SH-SY5Y (cell line): ENCODE data around the gene HERC2.

Source experiments
- GATA2 ChIP-seq: IDR thresholded peaks from 2 replicates; pipeline ENCODE4 v1.6.1; 2011; ENCODE audit warnings: mild to moderate bottlenecking, low read depth, low read length
- GATA3 ChIP-seq: IDR thresholded peaks from 2 replicates; pipeline ENCODE4 v1.6.1; 2011; ENCODE audit warnings: low read depth, mild to moderate bottlenecking, low read length, moderate library complexity

Gene HERC2

DNA sequence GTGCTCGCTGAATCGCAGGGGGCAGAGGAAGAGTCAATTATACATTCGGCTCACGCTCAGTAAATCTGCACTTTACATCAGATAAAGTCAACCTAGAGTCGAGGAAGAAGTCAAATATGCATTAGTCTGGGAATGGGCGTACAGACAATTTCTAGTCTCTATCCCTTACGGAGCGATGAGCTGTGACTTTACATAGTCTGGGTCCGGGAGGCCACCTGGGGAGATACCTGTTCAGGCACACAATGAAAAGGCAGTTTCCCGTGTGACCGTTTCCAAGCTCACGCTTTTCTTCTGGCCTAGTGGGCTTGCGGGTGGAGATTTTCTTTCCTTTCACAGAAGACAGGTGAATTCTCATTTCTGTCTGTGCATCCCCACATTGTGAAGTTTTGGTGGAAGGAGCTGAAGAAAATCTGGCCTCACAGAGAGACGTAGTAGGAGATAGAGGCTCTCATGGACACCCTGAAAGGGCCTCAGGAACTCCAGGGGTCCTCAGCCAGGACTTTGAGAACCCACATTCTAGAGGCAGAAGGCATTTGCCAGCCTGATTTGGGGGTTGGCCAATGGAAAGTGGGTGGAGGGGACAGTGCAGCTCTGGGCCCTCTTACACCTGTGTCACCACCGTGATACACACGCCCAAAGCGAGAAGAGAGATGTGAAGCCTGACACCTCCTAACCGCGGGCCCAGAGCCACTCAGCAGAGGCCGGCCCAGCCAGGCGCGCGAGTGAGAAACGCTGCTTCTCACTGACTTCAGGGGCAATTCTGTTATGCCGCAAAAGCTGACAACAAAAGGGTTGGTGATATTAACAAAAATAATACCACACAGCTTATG lies 212.1 kb downstream of the HERC2 start:
- TF ChIP-seq GATA3 (no peak), GATA2 (no peak)

DNA sequence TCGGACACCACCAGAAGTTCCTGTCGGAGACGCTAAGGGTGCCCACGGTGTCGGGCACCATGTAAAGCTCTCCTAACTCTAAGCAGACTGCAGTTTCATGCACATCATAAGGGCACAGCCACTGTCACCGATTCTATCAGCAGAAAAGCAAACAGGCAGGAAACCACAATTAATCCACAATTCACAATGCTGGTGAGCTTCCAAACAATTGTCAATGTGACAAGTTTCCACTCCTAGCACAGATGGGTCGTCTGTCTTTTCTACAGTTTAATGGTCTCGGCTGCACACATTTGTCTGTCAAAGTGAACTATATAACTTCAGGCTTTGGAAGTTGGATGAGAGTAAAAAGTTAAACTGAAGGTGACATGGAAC lies 214.1 kb downstream of the HERC2 start:
- no peak for TF ChIP-seq GATA3
- no peak for TF ChIP-seq GATA2

DNA sequence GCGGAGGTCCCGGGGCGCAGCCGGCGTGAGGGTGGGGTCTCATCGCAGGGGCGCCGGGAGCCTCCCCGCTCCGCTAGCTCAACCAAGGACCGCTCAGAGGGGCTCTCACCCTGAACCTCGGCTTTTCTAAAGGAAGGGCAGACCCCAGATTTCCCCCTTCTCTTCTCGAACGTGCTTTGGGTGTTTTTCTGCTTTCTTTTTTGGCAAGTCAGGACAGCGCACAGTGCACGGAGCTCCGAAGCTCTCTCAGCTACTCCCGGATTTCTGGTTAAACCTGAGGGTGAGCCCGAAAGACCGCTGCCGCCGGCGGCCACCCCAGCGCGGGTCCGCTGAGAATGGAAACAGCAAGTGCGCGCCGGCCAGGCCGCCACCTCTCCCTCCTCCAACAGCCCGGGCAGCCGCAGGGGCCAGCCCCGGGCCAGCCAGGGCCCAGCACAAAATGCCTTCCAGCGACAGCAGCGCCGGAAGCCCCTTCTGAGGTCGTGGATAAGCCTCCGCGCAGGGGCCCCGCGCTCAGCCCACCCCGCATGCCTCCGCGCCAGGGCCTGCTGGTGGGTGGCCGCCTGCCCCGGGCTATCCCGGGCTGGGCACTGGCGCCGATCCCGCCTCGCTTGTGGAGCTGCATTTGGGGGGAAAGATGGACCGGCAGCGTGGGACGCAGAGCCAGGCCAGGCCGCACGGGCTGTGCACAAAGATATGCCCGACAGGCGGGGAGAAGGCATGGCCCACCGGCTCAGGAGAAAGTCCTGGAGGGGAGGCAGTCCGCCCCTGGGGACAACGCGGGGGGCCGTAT lies 214.7 kb downstream of the HERC2 start:
- TF ChIP-seq GATA3 (no peak), GATA2 (no peak)

DNA sequence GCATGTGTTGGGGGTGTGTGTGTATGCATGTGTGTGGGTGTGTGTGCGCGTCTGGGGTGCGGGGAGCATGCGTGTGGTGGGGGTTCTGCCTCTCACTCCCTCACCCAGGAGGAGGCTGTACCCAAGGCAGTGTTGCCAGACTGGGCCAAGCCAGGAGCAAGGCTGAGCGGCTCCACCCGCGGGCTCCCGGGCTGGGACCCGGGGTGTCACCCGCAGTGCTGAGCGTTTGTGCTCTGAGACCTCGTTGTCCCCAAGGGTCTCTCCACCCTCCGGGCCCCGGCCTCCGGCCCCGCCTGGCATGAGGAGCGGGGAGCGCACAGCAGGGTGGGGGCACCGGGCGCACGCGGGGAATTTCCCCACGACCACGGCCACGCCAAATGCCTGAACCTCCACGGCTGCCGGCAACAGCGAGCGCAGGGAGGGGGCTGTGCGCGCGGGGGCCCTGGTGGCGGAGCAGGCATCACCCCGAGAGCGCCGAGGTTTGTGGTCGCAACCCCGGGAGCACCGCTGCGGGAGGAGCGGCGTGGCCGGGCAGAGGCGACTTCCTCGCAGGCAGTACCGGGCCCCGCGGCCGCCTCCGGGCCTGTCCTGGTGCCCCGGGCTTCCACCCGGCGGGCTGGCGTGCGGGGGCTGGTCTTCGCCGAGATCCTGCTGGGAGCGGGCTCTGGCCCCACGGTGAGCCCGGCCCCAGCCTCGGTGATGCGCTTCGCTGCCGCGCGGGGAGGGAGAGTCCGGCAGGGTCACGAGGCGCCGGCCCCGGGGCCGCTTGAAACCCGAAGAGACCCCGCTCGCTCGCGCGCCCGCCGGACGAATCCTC lies 215.5 kb downstream of the HERC2 start:
- TF ChIP-seq GATA2 (no peak), GATA3 (no peak)

DNA sequence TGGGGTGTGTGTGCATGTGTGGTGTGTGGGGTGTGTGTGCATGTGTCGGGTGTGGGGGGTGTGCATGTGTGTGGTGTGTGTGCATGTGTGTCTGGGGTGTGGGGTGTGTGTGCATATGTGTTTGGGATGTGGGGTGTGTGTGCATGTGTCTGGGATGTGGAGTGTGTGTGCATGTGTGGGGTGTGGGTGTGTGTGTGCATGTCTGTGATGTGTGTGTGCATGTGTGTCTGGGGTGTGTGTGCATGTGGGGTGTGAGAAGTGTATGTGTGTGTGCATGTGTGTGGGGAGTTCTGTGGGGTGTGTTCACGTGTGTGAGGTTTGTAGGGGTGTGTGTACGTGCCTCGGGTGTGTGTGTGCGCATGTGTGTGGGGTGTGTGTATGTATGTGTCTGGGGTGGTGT lies 216.2 kb downstream of the HERC2 start:
- no peak for TF ChIP-seq GATA2
- no peak for TF ChIP-seq GATA3

DNA sequence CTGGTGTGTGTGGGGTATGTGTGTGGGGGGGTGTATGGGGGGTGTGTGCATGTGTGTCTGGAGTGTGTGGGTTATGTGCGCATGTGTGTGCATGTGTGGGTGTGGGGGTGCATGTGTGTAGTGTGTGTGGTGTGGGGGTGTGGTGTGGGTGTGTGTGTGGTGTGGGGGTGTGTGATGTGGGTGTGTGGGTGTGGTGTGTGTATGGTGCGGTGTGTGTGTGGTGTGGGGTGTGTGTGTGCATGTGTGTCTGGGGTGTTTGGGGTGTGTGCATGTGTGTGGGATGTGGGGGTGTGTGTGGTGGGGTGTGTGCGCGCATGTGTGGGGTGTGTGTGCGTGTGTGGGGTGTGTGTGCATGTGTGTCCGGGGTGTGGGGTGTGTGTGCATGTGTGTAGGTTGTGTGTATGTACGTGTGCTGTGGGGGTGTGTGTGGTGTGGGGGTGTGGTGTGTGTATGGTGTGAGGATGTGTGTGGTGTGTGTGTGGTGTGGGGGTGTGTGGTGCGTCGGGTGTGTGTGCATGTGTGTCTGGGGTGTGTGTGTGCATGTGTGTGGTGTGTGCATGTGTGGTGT lies 216.7 kb downstream of the HERC2 start:
- no peak for TF ChIP-seq GATA3
- no peak for TF ChIP-seq GATA2

DNA sequence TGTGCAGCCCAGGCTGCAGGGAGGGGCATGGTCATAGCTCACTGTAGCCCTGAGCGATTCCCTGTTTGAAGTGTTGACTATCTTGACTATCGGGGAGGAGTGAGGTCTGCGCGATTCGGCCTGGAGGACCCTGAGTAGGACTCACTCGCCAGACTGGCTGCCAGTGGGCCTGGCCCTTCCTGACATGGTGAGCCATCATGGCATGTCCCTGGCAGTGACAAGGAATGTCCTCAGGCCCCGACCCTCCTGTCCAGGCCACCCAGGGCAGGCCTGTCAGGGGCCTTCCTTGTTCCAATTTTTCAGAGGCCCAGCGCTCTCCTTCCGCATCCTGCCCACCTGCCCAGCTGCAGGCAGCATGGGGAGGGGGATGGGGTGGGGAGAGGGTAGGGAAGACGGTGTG lies 217.7 kb downstream of the HERC2 start:
- TF ChIP-seq GATA2 = no peak
- no peak for TF ChIP-seq GATA3

DNA sequence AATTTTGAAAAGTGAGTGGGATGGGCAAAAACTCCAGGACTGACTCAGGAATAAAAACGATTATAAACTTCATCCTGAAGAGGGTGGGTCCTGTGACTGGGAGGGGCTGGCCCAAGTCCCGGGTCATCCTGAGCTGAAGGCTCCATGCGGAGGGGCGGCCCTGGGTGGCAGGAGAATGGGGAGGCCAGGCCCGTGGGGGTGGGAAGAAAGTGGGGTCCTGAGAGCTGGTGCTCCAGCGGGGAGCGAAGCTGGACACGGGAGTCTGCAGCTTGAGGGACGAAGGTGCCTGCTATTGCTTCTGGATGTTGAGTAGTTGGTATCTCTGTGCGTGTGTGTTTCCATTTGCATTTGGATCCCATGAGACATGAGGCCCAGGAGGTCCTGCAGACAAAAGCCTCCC lies 218.1 kb downstream of the HERC2 start:
- TF ChIP-seq GATA2 = no peak
- TF ChIP-seq GATA3 = no peak

DNA sequence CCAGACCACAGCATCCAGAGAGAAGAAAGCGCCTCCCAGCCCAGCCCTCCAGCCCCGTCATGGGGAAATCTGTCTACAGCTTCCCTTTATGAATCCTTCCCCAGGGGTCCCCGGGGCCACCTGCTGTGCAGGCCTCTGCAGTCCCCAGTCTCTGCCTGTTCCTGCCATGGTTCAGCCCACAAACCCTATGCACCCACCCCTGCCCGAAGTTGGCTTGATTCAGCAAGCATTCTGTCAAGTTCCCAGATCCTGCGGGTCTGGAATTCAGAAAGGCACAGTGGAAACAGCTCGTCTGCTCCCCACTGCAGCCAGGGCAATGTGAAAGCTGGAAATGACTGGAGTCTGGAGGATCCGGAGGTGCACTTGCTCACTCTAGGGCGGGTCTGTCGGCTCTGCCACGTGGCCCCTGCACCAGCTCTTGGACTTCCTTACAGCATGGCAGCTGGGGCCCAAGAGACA lies 220.0 kb downstream of the HERC2 start:
- TF ChIP-seq GATA2 (no peak), GATA3 (no peak)

DNA sequence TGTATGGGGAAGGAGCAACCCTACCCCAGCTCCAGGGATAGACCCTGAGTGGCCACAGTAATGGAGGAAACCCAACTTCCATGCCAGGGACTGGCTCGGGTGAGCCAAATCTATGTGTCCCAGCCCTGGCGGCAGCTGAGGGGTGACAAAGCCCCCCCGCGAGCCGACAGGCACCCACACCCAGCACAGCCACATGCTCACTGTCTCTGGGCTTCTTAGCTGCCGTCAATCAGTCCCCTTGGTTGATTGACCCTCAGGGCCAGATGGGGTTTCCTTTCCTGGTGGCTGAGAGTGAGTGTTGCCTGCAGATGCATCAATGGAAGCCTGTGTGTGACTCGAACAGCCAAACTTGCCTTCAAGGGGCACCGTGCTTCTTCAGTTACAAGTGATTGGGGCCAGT lies 220.8 kb downstream of the HERC2 start:
- TF ChIP-seq GATA2 (no peak), GATA3 (no peak)

DNA sequence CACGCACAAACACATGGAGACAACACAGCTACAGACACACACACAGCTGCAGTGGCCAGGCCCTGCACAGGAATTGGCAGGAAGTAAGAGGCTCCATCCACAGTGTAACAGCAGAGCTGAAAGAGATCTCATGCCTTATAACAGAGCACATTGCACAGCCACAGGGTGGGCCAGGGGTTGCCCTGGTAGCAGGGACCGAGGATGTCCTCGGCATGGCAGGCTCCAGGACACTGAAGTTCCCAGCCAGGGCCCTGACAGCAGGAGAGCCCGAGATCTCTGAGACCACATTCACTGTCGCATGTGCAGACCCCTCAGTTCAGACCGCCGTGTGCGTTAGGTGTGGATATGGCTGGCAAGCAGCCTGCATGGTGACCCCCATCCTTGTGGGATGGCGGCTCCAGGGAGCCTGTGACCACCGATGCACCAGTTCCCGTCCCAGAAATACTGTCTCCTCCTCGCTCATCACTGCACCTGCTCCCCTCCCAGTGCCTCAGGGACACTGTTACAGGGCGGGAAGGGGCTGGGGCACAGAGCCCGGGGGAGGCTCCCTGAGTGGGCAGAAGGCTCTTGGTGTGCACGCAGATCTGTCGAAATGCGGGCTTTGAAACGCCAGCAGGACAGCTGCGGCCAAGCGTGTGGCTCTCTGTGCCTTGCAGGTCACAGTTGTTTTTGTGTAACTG lies 221.3 kb downstream of the HERC2 start:
- TF ChIP-seq GATA2 = no peak
- no peak for TF ChIP-seq GATA3

DNA sequence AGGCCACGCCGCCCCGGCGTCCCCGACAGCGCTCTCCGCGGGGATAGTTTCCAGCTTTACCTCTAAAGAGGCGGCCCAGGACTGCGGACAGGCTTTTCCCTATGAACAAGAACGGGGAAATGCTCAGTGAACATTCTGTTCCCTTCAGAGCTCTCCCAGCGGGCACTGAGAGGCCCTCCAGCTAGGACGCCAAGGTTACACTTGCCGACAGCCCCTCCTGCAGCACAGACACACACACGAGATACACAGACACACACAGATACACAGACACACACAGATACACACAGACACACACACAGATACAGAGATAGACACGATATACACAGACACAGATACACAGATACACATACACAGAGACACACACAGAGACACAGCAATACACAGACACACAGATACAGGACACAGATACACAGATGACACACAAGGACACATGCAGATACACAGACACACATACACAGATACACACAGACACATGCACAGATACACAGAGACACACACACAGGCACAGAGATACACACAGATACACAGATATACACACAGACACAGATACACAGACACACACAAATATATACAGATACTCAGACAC lies 222.3 kb downstream of the HERC2 start:
- TF ChIP-seq GATA2 (no peak), GATA3 (no peak)
